Measurements from ENCODE around the gene FRY. TPM values are rescaled to one million over a fixed set of nuclear protein-coding genes. Genes with fewer than 3 reads are reported as not detected.

Gene FRY
- total RNA-seq, 2 experiments from 2014 or later = 0.47 to 1.4 TPM

- Mint-ChIP-seq H3K27ac (no peak overlapping the region), H3K27me3 (ENCODE audit: low read depth) (no peaks in the 10 kb centered on the region), H3K4me1 (ENCODE audit: low read depth) (peaks cover 19% of the 10 kb centered on the region), H3K9me3 (ENCODE audit: insufficient read depth) (no peaks in the 10 kb centered on the region), H3K36me3 (ENCODE audit: low read depth) (peaks cover 57% of the 10 kb centered on the region), H3K4me3 (no peak overlapping the region)
- no peak for DNase-seq
- ChIA-PET POLR2A (interaction anchor here (1.4 kb wide), 1 partner anchor 9 kb away, joined by 7 read pairs; the partner anchor contains the start of genes BRCA2 and ZAR1L), CTCF (interaction anchor here (0.9 to 1.5 kb wide), 3 partner anchors 9 to 19 kb away, joined by 3 read pairs; partner anchors contain the start of genes BRCA2 and ZAR1L)
- no peak for ATAC-seq
Observed at GRCh38 chr13:32323912-32324311, 292.3 kb downstream of the FRY start.

- H3K36me3 Mint-ChIP-seq (ENCODE audit: low read depth) = peaks cover 63% of the 10 kb centered on the region
Observed at GRCh38 chr13:32330441-32330840, 298.9 kb downstream of the FRY start.

GRCh38 chr13:32334671-32335070 is 303.1 kb downstream of the FRY start:
- Mint-ChIP-seq H3K27ac (no peak overlapping the region), H3K4me3 (no peak overlapping the region), H3K9me3 (ENCODE audit: insufficient read depth) (peaks cover 15% of the 10 kb centered on the region), H3K36me3 (ENCODE audit: low read depth) (peaks cover 79% of the 10 kb centered on the region), H3K4me1 (ENCODE audit: low read depth) (no peaks in the 10 kb centered on the region), H3K27me3 (ENCODE audit: low read depth) (no peaks in the 10 kb centered on the region)
- POLR2A ChIA-PET = interaction anchor here (0.8 kb wide), 1 partner anchor 19 kb away, joined by 3 read pairs; the partner anchor contains the start of genes BRCA2 and ZAR1L
- no peak for ATAC-seq
- no peak for DNase-seq
- CTCF ChIA-PET = interaction anchor here (1.2 kb wide), 1 partner anchor 67 kb away, joined by 3 read pairs; no protein-coding TSS in a partner anchor

More at GRCh38 chr13:32330441-32330840, 298.9 kb downstream of the FRY start:
- ChIA-PET CTCF (no interaction called here), POLR2A (no interaction called here)
- Mint-ChIP-seq H3K27ac (no peak overlapping the region), H3K4me3 (no peak overlapping the region), H3K27me3 (ENCODE audit: low read depth) (no peaks in the 10 kb centered on the region), H3K9me3 (ENCODE audit: insufficient read depth) (no peaks in the 10 kb centered on the region), H3K4me1 (ENCODE audit: low read depth) (no peaks in the 10 kb centered on the region)
- ATAC-seq (no peak), DNase-seq (no peak)

DNA sequence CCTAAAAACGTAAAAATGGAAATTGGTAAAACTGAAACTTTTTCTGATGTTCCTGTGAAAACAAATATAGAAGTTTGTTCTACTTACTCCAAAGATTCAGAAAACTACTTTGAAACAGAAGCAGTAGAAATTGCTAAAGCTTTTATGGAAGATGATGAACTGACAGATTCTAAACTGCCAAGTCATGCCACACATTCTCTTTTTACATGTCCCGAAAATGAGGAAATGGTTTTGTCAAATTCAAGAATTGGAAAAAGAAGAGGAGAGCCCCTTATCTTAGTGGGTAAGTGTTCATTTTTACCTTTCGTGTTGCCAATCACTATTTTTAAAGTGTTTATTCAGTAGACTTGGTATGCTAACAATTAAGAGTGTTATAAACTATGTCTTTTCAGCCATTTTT is 309.3 kb downstream of the FRY start:
- no peak for ATAC-seq
- H3K27me3 Mint-ChIP-seq (ENCODE audit: low read depth) = no peaks in the 10 kb centered on the region
- peaks cover 25% of the 10 kb centered on the region for H3K9me3 Mint-ChIP-seq (ENCODE audit: insufficient read depth)
- H3K4me3 Mint-ChIP-seq = no peak overlapping the region
- POLR2A ChIA-PET = no interaction called here
- H3K27ac Mint-ChIP-seq = no peak overlapping the region
- peaks cover 51% of the 10 kb centered on the region for H3K36me3 Mint-ChIP-seq (ENCODE audit: low read depth)
- DNase-seq = no peak
- no peaks in the 10 kb centered on the region for H3K4me1 Mint-ChIP-seq (ENCODE audit: low read depth)
- CTCF ChIA-PET = no interaction called here

DNA sequence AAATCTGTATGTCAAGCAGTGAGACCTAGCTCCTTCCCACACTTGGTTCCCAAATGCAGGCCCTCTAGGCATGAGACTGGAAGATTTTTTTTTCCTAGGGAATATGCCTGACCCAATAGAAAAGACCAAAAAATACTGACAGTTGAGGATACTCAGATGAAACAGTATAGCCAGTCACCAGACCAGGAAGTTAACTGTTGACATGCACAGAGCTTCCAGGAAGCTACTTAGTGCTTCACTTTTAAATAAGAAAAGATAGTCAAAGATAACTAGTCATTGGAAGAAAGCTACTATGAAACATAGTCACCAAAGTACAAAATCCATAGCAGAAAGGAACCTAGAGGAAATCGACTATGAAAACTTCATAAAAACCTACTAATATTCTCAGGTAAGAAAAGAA is 316.1 kb downstream of the FRY start:
- H3K27me3 Mint-ChIP-seq (ENCODE audit: low read depth) = no peaks in the 10 kb centered on the region

More for the DNA sequence above, 316.1 kb downstream of the FRY start:
- ChIA-PET POLR2A (interaction anchor here (0.6 to 1.7 kb wide), 3 partner anchors 32 to 259 kb away, joined by 3 to 7 read pairs (median 5); partner anchors contain the start of genes BRCA2 and ZAR1L), CTCF (interaction anchor here (0.7 kb wide), 1 partner anchor 133 kb away, joined by 3 read pairs; no protein-coding TSS in a partner anchor)
- Mint-ChIP-seq H3K9me3 (ENCODE audit: insufficient read depth) (no peaks in the 10 kb centered on the region), H3K4me3 (no peak overlapping the region), H3K27ac (peak overlapping the region; percentile 51), H3K36me3 (ENCODE audit: low read depth) (peaks cover 48% of the 10 kb centered on the region), H3K4me1 (ENCODE audit: low read depth) (peaks cover 36% of the 10 kb centered on the region)
- DNase-seq (no peak), ATAC-seq (no peak)

All from activated CD8-positive, alpha-beta T cell treated with anti-CD3 and anti-CD28 coated beads, Interleukin-2, amount 10 ng/mL, durations not matched to agents 7 days and 5 days (primary cell).